H9 (cell line): Measurements from ENCODE around the gene SP8. TPM values are rescaled to one million over a fixed set of nuclear protein-coding genes. Genes with fewer than 3 reads are reported as not detected.

Experiments
- DNase-seq: peaks from one replicate; pipeline ENCODE4 v3.0.0-alpha.2; 2017
- H2AFZ ChIP-seq: one replicate; pipeline ENCODE4 v1.6.1; 2013; ENCODE audit warnings: mild to moderate bottlenecking, low read length, control low read depth, moderate library complexity
- H2AK5ac ChIP-seq: 2 replicates; pipeline ENCODE4 v1.6.1; 2013; ENCODE audit warnings: low read length, control low read depth, mixed read lengths; ENCODE audit not compliant: insufficient read length
- H2BK120ac ChIP-seq: one replicate; pipeline ENCODE4 v1.6.1; 2013; ENCODE audit warnings: low read depth, mild to moderate bottlenecking, low read length, control low read depth, inconsistent platforms; ENCODE audit not compliant: poor library complexity, severe bottlenecking
- H2BK12ac ChIP-seq: 2 replicates; pipeline ENCODE4 v1.6.1; 2013; ENCODE audit warnings: low read length, control low read depth, mixed read lengths, low read depth; ENCODE audit not compliant: insufficient read length
- H2BK15ac ChIP-seq: 2 replicates; pipeline ENCODE4 v1.6.1; 2013; ENCODE audit warnings: low read depth, low read length, control low read depth
- H2BK20ac ChIP-seq: one replicate; pipeline ENCODE4 v1.6.1; 2013; ENCODE audit warnings: low read depth, mild to moderate bottlenecking, low read length, control low read depth, inconsistent platforms; ENCODE audit not compliant: poor library complexity, severe bottlenecking
- H2BK5ac ChIP-seq: 2 replicates; pipeline ENCODE4 v1.6.1; 2013; ENCODE audit warnings: low read length, control low read depth, mixed read lengths; ENCODE audit not compliant: insufficient read length
- H3K14ac ChIP-seq: 2 replicates; pipeline ENCODE4 v1.6.1; 2013; ENCODE audit warnings: low read length, control low read depth; ENCODE audit not compliant: insufficient read depth
- H3K18ac ChIP-seq: 2 replicates; pipeline ENCODE4 v1.6.1; 2013; ENCODE audit warnings: low read depth, mild to moderate bottlenecking, mixed read lengths, low read length, control low read depth; ENCODE audit not compliant: insufficient read length
- H3K23ac ChIP-seq: 2 replicates; pipeline ENCODE4 v1.6.1; 2013; ENCODE audit warnings: low read length, control low read depth, mixed read lengths, low read depth; ENCODE audit not compliant: insufficient read length
- H3K23me2 ChIP-seq: 2 replicates; pipeline ENCODE4 v1.6.1; 2013; ENCODE audit warnings: low read depth, mild to moderate bottlenecking, mixed read lengths, low read length, control low read depth; ENCODE audit not compliant: insufficient read length, poor library complexity, severe bottlenecking
- H3K27ac ChIP-seq: 2 replicates; pipeline ENCODE4 v1.5.1; 2013; ENCODE audit warnings: low read length, control low read depth, mixed read lengths, low read depth; ENCODE audit not compliant: insufficient read length
- H3K27me3 ChIP-seq: 2 replicates; pipeline ENCODE4 v1.6.1; 2013; ENCODE audit warnings: low read length, control low read depth, inconsistent platforms; ENCODE audit not compliant: insufficient read depth
- H3K4ac ChIP-seq: 2 replicates; pipeline ENCODE4 v1.6.1; 2013; ENCODE audit warnings: low read depth, mild to moderate bottlenecking, control low read depth, inconsistent platforms, low read length, moderate library complexity
- H3K4me1 ChIP-seq: 2 replicates; pipeline ENCODE4 v1.6.1; 2013; ENCODE audit warnings: low read length, control low read depth, inconsistent platforms; ENCODE audit not compliant: insufficient read depth
- H3K4me2 ChIP-seq: 2 replicates; pipeline ENCODE4 v1.6.1; 2013; ENCODE audit warnings: low read length, control low read depth, mixed read lengths; ENCODE audit not compliant: insufficient read length, insufficient read depth
- H3K56ac ChIP-seq: 2 replicates; pipeline ENCODE4 v1.6.1; 2013; ENCODE audit warnings: low read depth, mild to moderate bottlenecking, mixed read lengths, low read length, control low read depth; ENCODE audit not compliant: insufficient read length
- H3K79me1 ChIP-seq: 2 replicates; pipeline ENCODE4 v1.6.1; 2013; ENCODE audit warnings: low read depth, mild to moderate bottlenecking, moderate library complexity, low read length, control low read depth, inconsistent platforms; ENCODE audit not compliant: insufficient read depth, poor library complexity, severe bottlenecking
- H3K79me2 ChIP-seq: 2 replicates; pipeline ENCODE4 v1.6.1; 2013; ENCODE audit warnings: low read length, control low read depth, inconsistent platforms; ENCODE audit not compliant: insufficient read depth
- H3K9ac ChIP-seq: 2 replicates; pipeline ENCODE4 v1.6.1; 2013; ENCODE audit warnings: low read length, control low read depth, mixed read lengths; ENCODE audit not compliant: insufficient read length; ENCODE audit errors: extremely low read depth
- H3K9me3 ChIP-seq: one replicate; pipeline ENCODE4 v1.6.1; 2013; ENCODE audit warnings: low read depth, low read length, inconsistent platforms; ENCODE audit not compliant: control insufficient read depth
- H3T11ph ChIP-seq: one replicate; pipeline ENCODE4 v1.6.1; 2013; ENCODE audit warnings: mild to moderate bottlenecking, low read length, control low read depth, inconsistent platforms
- H4K20me1 ChIP-seq: one replicate; pipeline ENCODE4 v1.6.1; 2013; ENCODE audit not compliant: control insufficient read depth, insufficient read length, insufficient read depth
- H4K5ac ChIP-seq: 2 replicates; pipeline ENCODE4 v1.6.1; 2013; ENCODE audit warnings: low read depth, mild to moderate bottlenecking, mixed read lengths, low read length, control low read depth; ENCODE audit not compliant: insufficient read length
- H4K8ac ChIP-seq: replicated peaks from 2 replicates; pipeline ENCODE4 v1.6.1; 2013; ENCODE audit warnings: low read length, control low read depth, mixed read lengths, low read depth; ENCODE audit not compliant: insufficient read length
- H4K91ac ChIP-seq: 2 replicates; pipeline ENCODE4 v1.6.1; 2013; ENCODE audit warnings: low read depth, mild to moderate bottlenecking, moderate library complexity, mixed read lengths, low read length, control low read depth; ENCODE audit not compliant: insufficient read length
- H3K27ac Mint-ChIP-seq, 3 experiments: 2 replicates in 2 of 3; 3 replicates in 1 of 3; pipeline ENCODE4 v1.8.0; 2020 to 2021; ENCODE audit warnings: mixed read lengths in 3 of 3, mild to moderate bottlenecking in 1 of 3, moderate library complexity in 1 of 3
- H3K27me3 Mint-ChIP-seq: 2 replicates; pipeline ENCODE4 v1.8.0; 2021; ENCODE audit warnings: low read depth, mild to moderate bottlenecking, moderate library complexity, mixed read lengths
- H3K36me3 Mint-ChIP-seq, 3 experiments: 2 replicates in 2 of 3; 3 replicates in 1 of 3; pipeline ENCODE4 v1.8.0; 2020 to 2021; ENCODE audit warnings: low read depth in 3 of 3, mixed read lengths in 3 of 3; ENCODE audit not compliant: insufficient read depth in 1 of 3
- H3K4me1 Mint-ChIP-seq, 2 experiments: 2 replicates each; pipeline ENCODE4 v1.8.0; 2020; ENCODE audit warnings: mixed read lengths in 2 of 2
- H3K4me3 Mint-ChIP-seq, 2 experiments: 2 replicates in 1 of 2; 3 replicates in 1 of 2; pipeline ENCODE4 v1.8.0; 2020 to 2021; ENCODE audit warnings: mild to moderate bottlenecking in 2 of 2, mixed read lengths in 2 of 2, moderate library complexity in 1 of 2
- H3K9me3 Mint-ChIP-seq, 2 experiments: 2 replicates in 1 of 2; 3 replicates in 1 of 2; pipeline ENCODE4 v1.8.0; 2020; ENCODE audit warnings: mild to moderate bottlenecking in 2 of 2, mixed read lengths in 2 of 2, moderate library complexity in 1 of 2
- CTCF ChIP-seq: fragments of 200-600 bp; sonication (generic); conservative IDR thresholded peaks from 3 replicates; pipeline ENCODE4 v1.8.0; 2021; ENCODE audit warnings: antibody characterized with exemption, mild to moderate bottlenecking
- total RNA-seq: library from RNA; stranded (reverse); gene quantifications from 2 replicates; pipeline ENCODE4 v1.2.1, GENCODE V29; 2021

SP8 gene
- total RNA-seq, 1 experiment from 2014 or later = 3.5 TPM

GRCh38 chr7:20834656-20835055, 48.0 kb upstream of the SP8 start:
- DNase-seq = no peak
- H3K27me3 Mint-ChIP-seq = no peaks in the 10 kb centered on the region
- peaks cover 20 to 32% of the 10 kb centered on the region in 2 experiments for H3K4me1 Mint-ChIP-seq
- H3T11ph ChIP-seq = no peak overlapping the region
- H3K56ac ChIP-seq = no peak overlapping the region
- H4K91ac ChIP-seq = no peak overlapping the region
- no peak overlapping the region for H3K23ac ChIP-seq
- H2BK5ac ChIP-seq = no peak overlapping the region
- H3K4ac ChIP-seq = no peak overlapping the region
- H4K20me1 ChIP-seq = no peaks in the 10 kb centered on the region
- H2AK5ac ChIP-seq = no peak overlapping the region
- H3K9ac ChIP-seq = no peak overlapping the region
- no peak overlapping the region for H3K14ac ChIP-seq
- H3K4me2 ChIP-seq = peak overlapping the region; percentile 54
- no peak overlapping the region for H3K18ac ChIP-seq
- H3K9me3 Mint-ChIP-seq = no peaks in the 10 kb centered on the region
- H3K36me3 Mint-ChIP-seq = no peaks in the 10 kb centered on the region; a peak in 1 of 7 replicates
- no peak overlapping the region for H2BK20ac ChIP-seq
- H3K79me2 ChIP-seq = no peaks in the 10 kb centered on the region
- no peaks in the 10 kb centered on the region for H3K27me3 ChIP-seq
- H3K79me1 ChIP-seq = no peaks in the 10 kb centered on the region
- no peaks in the 10 kb centered on the region for H3K23me2 ChIP-seq
- no peak overlapping the region for H4K8ac ChIP-seq
- TF ChIP-seq CTCF = peak; percentile 79
- H2BK120ac ChIP-seq = no peak overlapping the region
- no peaks in the 10 kb centered on the region for H3K9me3 ChIP-seq
- no peak overlapping the region for H2BK12ac ChIP-seq
- no peak overlapping the region for H2AFZ ChIP-seq
- peaks cover 5% of the 10 kb centered on the region; the same call in 1 of the 2 replicates for H3K4me1 ChIP-seq
- H3K4me3 Mint-ChIP-seq = no peak overlapping the region
- H2BK15ac ChIP-seq = no peak overlapping the region
- H3K27ac Mint-ChIP-seq = no peak overlapping the region
- no peak overlapping the region for H4K5ac ChIP-seq
- no peak overlapping the region for H3K27ac ChIP-seq
